Epithelial cell of esophagus (primary cell): ENCODE results near the gene CSN3.

Experiments used
- DNase-seq: peaks from one replicate; pipeline ENCODE4 v3.0.0; 2010; ENCODE audit warnings: low read depth
- H3K4me3 ChIP-seq: 2 replicates; pipeline ENCODE4 v1.5.1; 2011; ENCODE audit warnings: mild to moderate bottlenecking, low read length, control low read depth
- TF ChIP-seq, protein P1 (sequence below): IDR thresholded peaks from 2 replicates; pipeline ENCODE4 v1.5.1; 2011; ENCODE audit warnings: low read depth, mild to moderate bottlenecking, low read length, control low read depth, inconsistent platforms; ENCODE audit not compliant: insufficient read depth; ENCODE audit errors: missing control alignments

CSN3 gene

GRCh38 chr4:70251945-70252277 is 9.5 kb downstream of the CSN3 start:
- no peak overlapping the region for H3K4me3 ChIP-seq
- no peak for DNase-seq
- TF ChIP-seq, protein P1, sequence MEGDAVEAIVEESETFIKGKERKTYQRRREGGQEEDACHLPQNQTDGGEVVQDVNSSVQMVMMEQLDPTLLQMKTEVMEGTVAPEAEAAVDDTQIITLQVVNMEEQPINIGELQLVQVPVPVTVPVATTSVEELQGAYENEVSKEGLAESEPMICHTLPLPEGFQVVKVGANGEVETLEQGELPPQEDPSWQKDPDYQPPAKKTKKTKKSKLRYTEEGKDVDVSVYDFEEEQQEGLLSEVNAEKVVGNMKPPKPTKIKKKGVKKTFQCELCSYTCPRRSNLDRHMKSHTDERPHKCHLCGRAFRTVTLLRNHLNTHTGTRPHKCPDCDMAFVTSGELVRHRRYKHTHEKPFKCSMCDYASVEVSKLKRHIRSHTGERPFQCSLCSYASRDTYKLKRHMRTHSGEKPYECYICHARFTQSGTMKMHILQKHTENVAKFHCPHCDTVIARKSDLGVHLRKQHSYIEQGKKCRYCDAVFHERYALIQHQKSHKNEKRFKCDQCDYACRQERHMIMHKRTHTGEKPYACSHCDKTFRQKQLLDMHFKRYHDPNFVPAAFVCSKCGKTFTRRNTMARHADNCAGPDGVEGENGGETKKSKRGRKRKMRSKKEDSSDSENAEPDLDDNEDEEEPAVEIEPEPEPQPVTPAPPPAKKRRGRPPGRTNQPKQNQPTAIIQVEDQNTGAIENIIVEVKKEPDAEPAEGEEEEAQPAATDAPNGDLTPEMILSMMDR, result no peak

DNA sequence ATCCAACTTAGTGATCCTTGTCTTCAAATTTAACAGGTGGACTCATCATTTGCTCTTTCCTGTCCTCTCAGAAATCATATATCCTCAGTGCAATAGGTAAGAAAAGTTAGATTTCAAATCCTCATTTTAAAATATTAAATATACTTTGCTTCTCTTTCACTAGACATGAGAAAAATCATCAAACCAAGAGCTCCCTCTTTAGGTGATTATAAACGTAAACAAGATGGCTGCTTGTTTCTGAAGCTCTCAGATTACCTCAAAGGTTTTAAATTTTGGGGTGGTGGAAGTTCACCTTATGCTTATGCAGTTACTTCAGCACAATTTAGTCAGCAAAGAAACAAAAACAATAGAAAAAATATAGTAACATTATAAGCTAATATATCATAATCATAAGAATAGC is 27.3 kb downstream of the CSN3 start:
- TF ChIP-seq, protein P1, result peak; percentile 26
- H3K4me3 ChIP-seq, result no peak overlapping the region
- DNase-seq, result peak; percentile 21

DNA sequence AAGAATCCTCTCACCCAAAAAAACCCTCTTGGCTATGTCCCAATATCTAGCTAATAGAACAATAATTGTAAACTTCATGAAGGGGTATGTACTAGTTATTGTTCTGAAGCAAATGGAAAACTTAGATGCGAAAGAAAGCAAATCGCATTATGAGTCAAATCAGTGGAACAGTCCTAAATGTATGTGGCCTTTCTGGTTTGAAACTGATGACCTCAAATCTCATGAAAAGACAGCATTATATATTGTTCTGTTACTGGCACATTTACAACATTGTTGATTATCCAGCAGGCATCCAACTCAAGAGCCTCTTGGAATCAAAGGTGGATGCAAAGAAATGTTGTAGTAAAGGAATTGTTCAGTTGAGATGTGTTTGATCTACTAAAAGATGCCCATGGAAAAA is 34.7 kb downstream of the CSN3 start:
- no peak overlapping the region for H3K4me3 ChIP-seq
- TF ChIP-seq, protein P1, result no peak
- DNase-seq, result no peak

GRCh38 chr4:70280567-70280966 is 38.2 kb downstream of the CSN3 start:
- TF ChIP-seq, protein P1, result no peak
- no peak overlapping the region for H3K4me3 ChIP-seq
- DNase-seq, result no peak

DNA sequence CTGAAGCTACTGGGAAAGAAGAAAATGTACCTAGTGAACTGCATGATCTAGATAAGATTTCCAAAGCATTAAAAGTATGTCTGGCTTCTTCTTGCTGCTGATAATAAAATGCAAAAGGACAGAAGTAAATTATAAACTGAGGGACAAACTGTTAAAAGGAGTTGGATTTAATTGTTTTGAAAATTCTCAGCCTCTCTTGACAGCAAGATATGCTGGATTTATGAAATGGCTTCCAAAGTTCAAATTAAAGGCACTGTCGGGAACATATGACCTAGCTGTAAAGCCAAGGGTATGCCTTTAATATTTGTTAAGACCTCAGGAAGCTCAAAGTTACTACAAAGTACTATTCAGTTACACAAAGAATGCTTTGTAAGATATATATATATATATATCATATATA is 46.3 kb downstream of the CSN3 start:
- TF ChIP-seq, protein P1, result no peak
- no peak for DNase-seq
- no peak overlapping the region for H3K4me3 ChIP-seq

DNA sequence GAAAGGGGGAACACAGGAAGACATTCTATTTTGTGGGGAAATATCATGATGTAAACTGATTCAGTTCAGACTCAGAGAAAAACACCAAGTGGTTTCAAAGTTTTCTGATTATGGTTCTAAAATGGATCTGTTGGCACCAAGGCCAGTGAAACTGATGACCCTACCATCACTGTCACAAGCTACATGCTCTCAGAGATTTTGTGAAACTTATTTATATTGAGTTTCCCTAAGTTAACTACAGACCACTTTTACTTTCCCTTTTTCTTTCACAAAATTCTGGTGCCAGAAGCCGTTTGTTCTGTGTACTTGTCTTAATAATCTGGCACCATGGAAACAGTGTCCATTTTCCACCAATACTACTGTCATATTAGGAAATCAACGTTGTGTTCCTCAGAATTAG is 48.9 kb downstream of the CSN3 start:
- TF ChIP-seq, protein P1, result no peak
- H3K4me3 ChIP-seq, result no peak overlapping the region
- no peak for DNase-seq

- DNase-seq, result no peak
- H3K4me3 ChIP-seq, result no peak overlapping the region
- TF ChIP-seq, protein P1, result no peak
Observed at GRCh38 chr4:70297576-70297975, 55.2 kb downstream of the CSN3 start.
